AG04449 (cell line): Measurements from ENCODE around the gene DLGAP1.
A peak's percentile ranks its signal among the peaks of the same experiment; 100 is the strongest.

ENCODE experiments used
- CTCF ChIA-PET: fragments of 350-600 bp; formaldehyde crosslinking; extraction: SDS; loops from one replicate; lab custom pipeline; 2021; ENCODE audit warnings: antibody characterized with exemption; lab: Yijun Ruan, JAX
- POLR2A ChIA-PET: fragments of 400-600, 350-600 bp; formaldehyde crosslinking; extraction: SDS; loops from one replicate; lab custom pipeline; 2020; ENCODE audit warnings: antibody characterized with exemption, inconsistent platforms; lab: Yijun Ruan, JAX
- DNase-seq: peaks from one replicate; pipeline ENCODE4 v3.0.0-alpha.2; 2010; ENCODE audit warnings: low read depth, low spot score
- H3K4me3 ChIP-seq: 2 replicates; pipeline ENCODE4 v1.5.1; 2011; ENCODE audit warnings: low read depth, mild to moderate bottlenecking, control low read depth, low read length
- TF ChIP-seq, protein P1 (sequence below): IDR thresholded peaks from one replicate; pipeline ENCODE4 v1.5.1; 2011; ENCODE audit warnings: mild to moderate bottlenecking, moderate library complexity, low read length, control low read depth, inconsistent platforms; ENCODE audit not compliant: insufficient read depth; ENCODE audit errors: missing control alignments

DLGAP1 gene

DNA sequence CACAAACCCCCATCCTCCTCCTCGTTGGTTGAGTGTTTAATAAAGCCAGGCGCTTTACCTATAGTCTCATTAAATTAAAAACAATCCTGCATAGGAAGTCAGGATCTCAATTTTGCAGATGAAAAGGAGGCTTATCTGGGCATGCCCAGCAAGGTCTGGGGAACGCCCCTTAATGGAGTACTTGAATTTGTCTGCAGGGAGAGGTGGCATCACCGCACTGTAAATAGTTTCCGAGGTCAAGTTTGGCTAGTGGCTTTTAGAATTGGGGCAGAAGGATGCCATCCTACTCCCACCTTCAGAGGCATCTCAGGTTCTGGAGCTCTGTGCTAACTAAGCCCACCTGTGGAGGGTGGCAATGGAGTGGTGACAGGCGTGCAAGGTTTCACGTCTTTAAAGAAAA lies 855.9 kb downstream of the DLGAP1 start:
- DNase-seq, result no peak
- no peak overlapping the region for H3K4me3 ChIP-seq
- ChIA-PET POLR2A (no interaction called here), CTCF (interaction anchor here (3.1 kb wide), 1 partner anchor 66 kb away, joined by 22 read pairs; no protein-coding TSS in a partner anchor)
- TF ChIP-seq, protein P1, sequence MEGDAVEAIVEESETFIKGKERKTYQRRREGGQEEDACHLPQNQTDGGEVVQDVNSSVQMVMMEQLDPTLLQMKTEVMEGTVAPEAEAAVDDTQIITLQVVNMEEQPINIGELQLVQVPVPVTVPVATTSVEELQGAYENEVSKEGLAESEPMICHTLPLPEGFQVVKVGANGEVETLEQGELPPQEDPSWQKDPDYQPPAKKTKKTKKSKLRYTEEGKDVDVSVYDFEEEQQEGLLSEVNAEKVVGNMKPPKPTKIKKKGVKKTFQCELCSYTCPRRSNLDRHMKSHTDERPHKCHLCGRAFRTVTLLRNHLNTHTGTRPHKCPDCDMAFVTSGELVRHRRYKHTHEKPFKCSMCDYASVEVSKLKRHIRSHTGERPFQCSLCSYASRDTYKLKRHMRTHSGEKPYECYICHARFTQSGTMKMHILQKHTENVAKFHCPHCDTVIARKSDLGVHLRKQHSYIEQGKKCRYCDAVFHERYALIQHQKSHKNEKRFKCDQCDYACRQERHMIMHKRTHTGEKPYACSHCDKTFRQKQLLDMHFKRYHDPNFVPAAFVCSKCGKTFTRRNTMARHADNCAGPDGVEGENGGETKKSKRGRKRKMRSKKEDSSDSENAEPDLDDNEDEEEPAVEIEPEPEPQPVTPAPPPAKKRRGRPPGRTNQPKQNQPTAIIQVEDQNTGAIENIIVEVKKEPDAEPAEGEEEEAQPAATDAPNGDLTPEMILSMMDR, result no peak

DNA sequence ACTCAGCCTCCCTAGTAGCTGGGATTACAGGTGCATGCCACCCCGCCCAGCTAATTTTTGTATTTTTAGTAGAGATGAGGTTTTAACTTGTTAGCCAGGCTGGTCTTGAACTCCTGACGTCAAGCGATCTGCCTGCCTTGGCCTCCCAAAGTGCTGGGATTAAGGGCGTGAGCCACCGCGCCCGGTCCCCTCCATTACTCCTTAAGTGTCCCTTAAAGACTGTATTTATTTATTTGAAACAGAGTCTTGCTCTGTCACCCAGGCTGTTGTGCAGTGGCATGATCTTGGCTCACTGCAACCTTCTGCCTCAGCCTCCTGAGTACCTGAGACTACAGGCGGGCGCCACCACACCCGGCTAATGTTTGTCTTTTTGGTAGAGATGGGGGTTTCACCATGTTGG lies 856.5 kb downstream of the DLGAP1 start:
- CTCF ChIA-PET, result interaction anchor here (1.2 to 3.1 kb wide), 2 partner anchors 67 to 144 kb away, joined by 4 to 22 read pairs; no protein-coding TSS in a partner anchor
- POLR2A ChIA-PET, result interaction anchor here (0.7 kb wide), 1 partner anchor 15 kb away, joined by 3 read pairs; no protein-coding TSS in a partner anchor
- TF ChIP-seq, protein P1, result no peak
- DNase-seq, result no peak
- H3K4me3 ChIP-seq, result no peak overlapping the region

GRCh38 chr18:3597409-3598357 lies 857.4 kb downstream of the DLGAP1 start:
- TF ChIP-seq, protein P1, result no peak
- no peak overlapping the region for H3K4me3 ChIP-seq
- ChIA-PET CTCF (interaction anchor here (1.2 to 6.4 kb wide), 5 partner anchors 13 to 317 kb away, joined by 4 to 102 read pairs (median 22); no protein-coding TSS in a partner anchor), POLR2A (no interaction called here)
- no peak for DNase-seq

GRCh38 chr18:3596637-3597384 lies 858.3 kb downstream of the DLGAP1 start:
- TF ChIP-seq, protein P1, result peak; percentile 7
- ChIA-PET POLR2A (no interaction called here), CTCF (interaction anchor here (1.2 to 6.4 kb wide), 5 partner anchors 12 to 316 kb away, joined by 4 to 102 read pairs (median 18); no protein-coding TSS in a partner anchor)
- H3K4me3 ChIP-seq, result no peak overlapping the region; the same call in 1 of the 2 replicates
- no peak for DNase-seq

GRCh38 chr18:3596324-3596636 lies 858.8 kb downstream of the DLGAP1 start:
- no peak for DNase-seq
- ChIA-PET POLR2A (interaction anchor here (3.7 kb wide), 1 partner anchor 143 kb away, joined by 34 read pairs; no protein-coding TSS in a partner anchor), CTCF (interaction anchor here (1.2 to 6.4 kb wide), 6 partner anchors 12 to 315 kb away, joined by 4 to 102 read pairs (median 34); no protein-coding TSS in a partner anchor)
- TF ChIP-seq, protein P1, result no peak
- no peak overlapping the region; the same call in 1 of the 2 replicates for H3K4me3 ChIP-seq
